Skeletal muscle satellite cell (primary cell): Measurements from ENCODE around the gene DPM1.

Source experiments
- H3K27me3 ChIP-seq: 2 replicates; pipeline ENCODE4 v1.7.0; 2013; ENCODE audit warnings: low read length; ENCODE audit not compliant: control insufficient read depth, insufficient read depth
- H3K36me3 ChIP-seq: 2 replicates; pipeline ENCODE4 v1.7.0; 2013; ENCODE audit warnings: mild to moderate bottlenecking, control low read depth, low read length; ENCODE audit not compliant: insufficient read depth
- H3K4me1 ChIP-seq: 2 replicates; pipeline ENCODE4 v1.7.0; 2013; ENCODE audit warnings: low read length; ENCODE audit not compliant: control insufficient read depth, insufficient read depth
- H3K4me2 ChIP-seq: 2 replicates; pipeline ENCODE4 v1.7.0; 2013; ENCODE audit warnings: mild to moderate bottlenecking, low read length
- H3K4me3 ChIP-seq: 2 replicates; pipeline ENCODE4 v1.7.0; 2013; ENCODE audit warnings: low read length
- H3K9ac ChIP-seq: 2 replicates; pipeline ENCODE4 v1.7.0; 2013; ENCODE audit warnings: mild to moderate bottlenecking, low read depth, low read length, moderate library complexity
- H3K9me3 ChIP-seq: replicated peaks from 2 replicates; pipeline ENCODE4 v1.7.0; 2013; ENCODE audit warnings: mild to moderate bottlenecking, control low read depth, low read length

The DPM1 gene

GRCh38 chr20:50928469-50928868, 29.9 kb downstream of the DPM1 start:
- peaks cover 29% of the 10 kb centered on the region for H3K36me3 ChIP-seq
- H3K27me3 ChIP-seq, result no peaks in the 10 kb centered on the region
- H3K9me3 ChIP-seq, result no peaks in the 10 kb centered on the region
- peak overlapping the region; percentile 71 for H3K4me3 ChIP-seq
- H3K4me2 ChIP-seq, result peak overlapping the region; percentile 97
- peaks cover 29% of the 10 kb centered on the region for H3K4me1 ChIP-seq
- H3K9ac ChIP-seq, result no peak overlapping the region

DNA sequence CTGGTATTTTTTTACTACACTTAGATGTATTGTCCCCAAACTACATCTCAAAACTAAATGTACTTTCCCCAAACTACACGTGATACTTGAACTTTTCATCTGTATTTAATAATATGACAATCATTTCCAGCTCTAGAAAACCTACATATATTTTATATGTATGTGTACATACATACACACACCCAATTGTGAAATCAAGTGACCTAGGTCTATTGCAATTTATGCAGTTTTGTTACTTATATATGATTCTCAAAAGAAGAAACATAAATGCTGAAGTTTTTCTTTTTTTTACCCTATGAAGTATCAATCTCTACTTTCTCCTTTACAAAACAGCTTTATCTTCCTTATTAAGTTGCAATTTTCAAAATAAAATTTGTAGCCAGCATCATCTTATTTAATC, 31.8 kb downstream of the DPM1 start:
- Histone ChIP-seq H3K27me3 (no peaks in the 10 kb centered on the region), H3K4me2 (no peak overlapping the region), H3K4me1 (peaks cover 22% of the 10 kb centered on the region), H3K9ac (no peak overlapping the region), H3K9me3 (no peaks in the 10 kb centered on the region), H3K36me3 (peaks cover 36% of the 10 kb centered on the region), H3K4me3 (no peak overlapping the region)

DNA sequence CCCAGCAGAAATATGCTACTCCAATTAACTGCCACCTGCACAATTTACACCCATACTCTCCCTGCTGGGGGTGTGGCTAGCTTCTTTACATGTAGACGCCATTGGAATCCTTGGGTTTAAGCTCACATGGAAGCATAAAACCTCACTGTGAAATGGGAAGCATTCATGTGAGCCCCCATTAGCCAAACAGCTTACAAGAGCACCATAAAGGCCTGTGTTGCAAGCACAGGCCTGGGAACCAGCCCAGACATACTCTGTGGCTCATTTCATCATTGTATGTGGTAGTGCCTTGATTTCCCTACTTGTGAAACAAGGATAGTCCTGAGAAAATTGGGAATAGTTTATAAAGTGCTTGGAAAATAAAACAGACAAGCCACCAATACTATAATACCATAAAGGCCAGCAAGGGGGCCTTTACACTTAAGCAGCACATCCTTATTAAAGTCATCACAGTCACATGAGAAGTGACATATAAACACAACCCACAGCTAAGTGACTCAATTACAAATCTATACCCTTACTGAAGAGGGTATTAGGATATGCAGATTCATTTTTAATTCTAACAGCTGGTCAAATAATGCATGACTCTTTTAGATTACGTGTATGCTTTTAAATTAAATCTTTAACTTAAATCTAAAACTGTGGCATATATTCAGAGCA, 33.9 kb downstream of the DPM1 start:
- Histone ChIP-seq H3K9me3 (no peaks in the 10 kb centered on the region), H3K4me2 (no peak overlapping the region), H3K4me3 (no peak overlapping the region), H3K36me3 (peaks cover 36% of the 10 kb centered on the region), H3K27me3 (no peaks in the 10 kb centered on the region), H3K9ac (no peak overlapping the region), H3K4me1 (peaks cover 34% of the 10 kb centered on the region)

DNA sequence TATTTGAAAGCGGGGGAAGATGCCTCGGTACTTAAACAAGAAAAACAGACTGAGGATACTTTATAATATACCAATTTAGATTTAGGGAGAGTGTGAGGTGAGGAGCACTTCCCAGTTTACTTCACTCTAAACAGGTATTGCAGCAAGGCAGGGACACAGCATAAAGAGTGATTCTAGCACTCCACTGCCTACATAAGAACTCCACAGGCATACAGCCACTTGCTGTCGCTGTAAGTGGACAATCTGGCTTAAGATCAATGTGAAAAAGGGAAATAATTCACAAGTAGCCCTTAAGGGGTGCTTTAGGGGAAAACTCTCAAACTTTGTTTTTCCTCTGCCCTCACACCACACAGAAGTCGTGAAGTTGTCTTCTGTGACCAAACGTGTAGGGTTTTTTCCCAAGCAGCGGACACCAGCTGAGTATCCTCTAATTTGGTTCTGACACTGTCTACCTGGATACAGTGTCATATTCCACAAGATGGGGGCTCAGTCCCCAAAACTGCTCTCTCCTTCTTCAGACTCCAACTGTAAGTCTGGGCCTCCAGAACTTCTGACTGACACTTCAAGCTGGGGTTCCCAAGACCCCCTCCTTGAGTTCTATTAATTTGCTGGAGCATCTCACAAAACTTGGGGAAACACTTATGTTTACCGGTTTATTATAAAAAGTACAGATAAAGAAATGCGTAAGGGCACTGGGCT, 36.4 kb downstream of the DPM1 start:
- Histone ChIP-seq H3K36me3 (peaks cover 19% of the 10 kb centered on the region), H3K4me3 (no peak overlapping the region), H3K27me3 (no peaks in the 10 kb centered on the region), H3K4me2 (no peak overlapping the region), H3K4me1 (peaks cover 41% of the 10 kb centered on the region), H3K9ac (no peak overlapping the region), H3K9me3 (no peaks in the 10 kb centered on the region)

DNA sequence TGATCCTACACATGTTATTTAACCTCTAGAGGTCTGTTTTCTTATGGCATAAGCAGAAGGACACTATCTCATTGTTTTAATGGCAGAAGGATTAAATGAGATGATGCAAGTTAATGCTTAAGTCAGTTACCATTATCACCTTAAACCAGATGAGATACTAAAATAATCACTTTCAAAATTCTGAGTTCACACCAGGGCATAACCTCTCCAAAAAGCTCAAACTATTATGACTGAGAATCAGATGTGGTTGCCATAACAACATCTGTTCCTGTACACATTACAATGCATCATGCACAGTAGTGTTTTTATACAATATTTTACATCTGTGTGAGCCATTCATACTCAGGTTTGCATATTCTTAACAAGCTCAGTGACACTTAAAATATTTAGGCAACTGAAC, 37.3 kb downstream of the DPM1 start:
- Histone ChIP-seq H3K4me3 (no peak overlapping the region), H3K27me3 (no peaks in the 10 kb centered on the region), H3K9ac (no peak overlapping the region), H3K9me3 (no peaks in the 10 kb centered on the region), H3K4me2 (no peak overlapping the region), H3K36me3 (peaks cover 19% of the 10 kb centered on the region), H3K4me1 (peaks cover 51% of the 10 kb centered on the region)

- Histone ChIP-seq H3K9ac (no peak overlapping the region), H3K4me2 (no peak overlapping the region), H3K9me3 (no peaks in the 10 kb centered on the region), H3K4me3 (no peak overlapping the region), H3K4me1 (peaks cover 62% of the 10 kb centered on the region), H3K27me3 (no peaks in the 10 kb centered on the region), H3K36me3 (peaks cover 10% of the 10 kb centered on the region)
These were observed 38.8 kb downstream of the DPM1 start for GRCh38 chr20:50919567-50919966.

DNA sequence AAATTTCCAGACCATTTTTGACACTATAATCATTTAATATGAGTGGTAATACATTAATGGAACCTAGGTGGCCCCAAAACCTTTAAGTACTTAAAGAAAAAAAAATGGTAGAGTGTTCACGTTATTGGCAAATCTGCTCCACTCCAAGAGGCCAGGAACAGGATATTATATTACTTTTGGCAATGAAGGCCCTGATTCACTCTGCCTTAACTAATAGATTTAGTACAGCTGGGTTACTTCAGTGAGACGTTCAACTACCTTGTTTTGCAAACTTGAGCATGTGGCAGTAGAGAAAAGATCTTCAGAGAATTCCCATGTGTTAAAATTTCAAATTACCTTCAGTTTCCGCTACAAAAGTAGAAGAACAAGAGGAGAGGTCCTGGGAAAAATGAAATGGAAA, 39.9 kb downstream of the DPM1 start:
- H3K4me2 ChIP-seq, result peak overlapping the region; percentile 39
- H3K9ac ChIP-seq, result no peak overlapping the region
- H3K4me1 ChIP-seq, result peaks cover 73% of the 10 kb centered on the region

DNA sequence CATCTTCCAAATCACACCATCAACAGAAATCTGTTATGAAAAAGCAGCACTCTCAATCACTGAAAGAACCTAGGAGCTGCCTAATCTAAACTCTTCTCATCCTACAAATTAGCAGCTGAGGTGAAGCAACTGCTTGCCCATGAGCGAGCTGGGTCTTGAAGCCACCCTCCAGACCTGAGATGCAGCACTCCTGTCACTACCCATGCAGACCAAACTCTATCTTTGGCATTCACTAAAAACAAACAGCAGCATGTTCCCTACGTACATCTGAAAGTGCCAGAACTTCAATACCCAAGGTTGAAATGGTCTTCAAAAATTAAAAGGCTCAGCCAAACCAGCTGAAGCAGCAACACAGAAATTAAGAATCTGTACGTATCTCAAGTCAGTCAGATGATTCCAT, 41.4 kb downstream of the DPM1 start:
- peaks cover 6% of the 10 kb centered on the region for H3K36me3 ChIP-seq
- no peaks in the 10 kb centered on the region for H3K27me3 ChIP-seq
- no peak overlapping the region for H3K4me3 ChIP-seq
- peaks cover 84% of the 10 kb centered on the region for H3K4me1 ChIP-seq
- H3K9ac ChIP-seq, result no peak overlapping the region
- H3K9me3 ChIP-seq, result no peaks in the 10 kb centered on the region
- H3K4me2 ChIP-seq, result peak overlapping the region; percentile 19

More for the DNA sequence above, 39.9 kb downstream of the DPM1 start:
- H3K4me3 ChIP-seq, result no peak overlapping the region
- H3K36me3 ChIP-seq, result peaks cover 10% of the 10 kb centered on the region
- H3K9me3 ChIP-seq, result no peaks in the 10 kb centered on the region
- H3K27me3 ChIP-seq, result no peaks in the 10 kb centered on the region

GRCh38 chr20:50916257-50916656, 42.1 kb downstream of the DPM1 start:
- H3K9me3 ChIP-seq, result no peaks in the 10 kb centered on the region
- H3K4me3 ChIP-seq, result no peak overlapping the region
- H3K27me3 ChIP-seq, result no peaks in the 10 kb centered on the region
- H3K4me1 ChIP-seq, result peaks cover 91% of the 10 kb centered on the region
- H3K4me2 ChIP-seq, result peak overlapping the region; percentile 53
- peaks cover 4% of the 10 kb centered on the region for H3K36me3 ChIP-seq
- H3K9ac ChIP-seq, result no peak overlapping the region

GRCh38 chr20:50915424-50915823, 42.9 kb downstream of the DPM1 start:
- H3K4me1 ChIP-seq, result peaks cover 89% of the 10 kb centered on the region
- H3K4me3 ChIP-seq, result no peak overlapping the region
- H3K9ac ChIP-seq, result peak overlapping the region; percentile 12

DNA sequence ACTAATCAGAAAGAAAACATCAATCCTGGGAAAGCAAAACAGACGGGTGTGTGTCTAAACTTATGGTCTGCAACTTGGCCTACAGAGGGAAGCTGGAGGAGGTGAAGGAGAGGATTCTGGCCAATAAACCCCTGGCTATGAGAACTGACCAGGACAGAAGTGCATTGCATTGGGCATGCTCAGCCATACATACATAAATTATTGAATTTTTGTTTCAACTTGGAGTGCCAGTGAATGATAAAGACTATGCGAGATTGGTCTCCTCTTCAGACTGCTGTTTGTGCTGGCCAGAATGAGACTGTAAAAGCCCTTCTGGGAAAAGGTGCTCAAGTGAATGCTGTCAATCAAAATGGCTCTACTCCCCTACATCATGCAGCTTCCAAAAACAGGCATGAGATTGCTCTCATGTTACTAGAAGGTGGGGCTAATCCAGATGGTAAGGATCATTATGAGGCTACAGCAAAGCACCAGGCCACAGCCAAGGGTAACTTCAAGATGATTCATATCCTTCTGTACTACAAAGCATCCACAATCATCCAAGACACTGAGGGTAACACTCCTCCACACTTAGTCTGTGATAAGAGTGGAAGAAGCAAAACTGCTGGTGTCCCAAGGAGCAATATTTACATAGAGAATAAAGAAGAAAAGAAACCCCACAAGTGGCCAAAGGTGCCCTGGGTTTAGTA, 44.5 kb downstream of the DPM1 start:
- peak overlapping the region; percentile 3 for H3K9ac ChIP-seq
- peak overlapping the region; percentile 30 for H3K4me2 ChIP-seq
- H3K4me3 ChIP-seq, result no peak overlapping the region
- no peaks in the 10 kb centered on the region for H3K9me3 ChIP-seq
- H3K27me3 ChIP-seq, result no peaks in the 10 kb centered on the region
- H3K36me3 ChIP-seq, result peaks cover 4% of the 10 kb centered on the region
- peaks cover 78% of the 10 kb centered on the region for H3K4me1 ChIP-seq

More at GRCh38 chr20:50915424-50915823, 42.9 kb downstream of the DPM1 start:
- H3K4me2 ChIP-seq, result peak overlapping the region; percentile 53
- H3K27me3 ChIP-seq, result no peaks in the 10 kb centered on the region
- H3K9me3 ChIP-seq, result no peaks in the 10 kb centered on the region
- H3K36me3 ChIP-seq, result peaks cover 4% of the 10 kb centered on the region
